HepG2 (cell line): Measurements from ENCODE around the gene GLIPR1L1.

Experiments used
- CREBL2 ChIP-seq: sonication (generic); formaldehyde crosslinking; IDR thresholded peaks from 2 replicates; pipeline ENCODE4 v1.8.1; 2023; ENCODE audit warnings: missing genetic modification reagents, mild to moderate bottlenecking, borderline replicate concordance
- ERF ChIP-seq: IDR thresholded peaks from 2 replicates; pipeline ENCODE4 v1.6.1; 2018; ENCODE audit warnings: missing biosample characterization, missing genetic modification reagents
- FOXM1 ChIP-seq: sonication (generic); formaldehyde crosslinking; IDR thresholded peaks from 2 replicates; pipeline ENCODE4 v1.5.0; 2020; ENCODE audit warnings: missing genetic modification reagents
- HIC2 ChIP-seq: sonication (generic); formaldehyde crosslinking; IDR thresholded peaks from 2 replicates; pipeline ENCODE4 v1.9.0; 2022; ENCODE audit warnings: low read depth, missing genetic modification reagents
- NFE2L2 ChIP-seq: fragments of 150-350 bp; IDR thresholded peaks from 2 replicates; pipeline ENCODE4 v1.6.1; 2014; ENCODE audit warnings: low read length
- NR1H2 ChIP-seq: sonication (generic); formaldehyde crosslinking; IDR thresholded peaks from 2 replicates; pipeline ENCODE4 v1.8.1; 2022; ENCODE audit warnings: low read depth, missing genetic modification reagents, borderline replicate concordance
- PRDM4 ChIP-seq: sonication (generic); formaldehyde crosslinking; IDR thresholded peaks from 2 replicates; pipeline ENCODE4 v1.9.0; 2021; ENCODE audit warnings: missing genetic modification reagents, borderline replicate concordance
- RBM22 ChIP-seq: fragments of 200-400 bp; formaldehyde crosslinking; optimal IDR thresholded peaks from 2 replicates; pipeline ENCODE3; 2017; ENCODE audit warnings: mild to moderate bottlenecking, low read length, moderate library complexity
- RNF2 ChIP-seq: fragments of 450-650 bp; conservative IDR thresholded peaks from 2 replicates; pipeline ENCODE4 v1.6.1; 2016; ENCODE audit warnings: low read depth
- SOX5 ChIP-seq: IDR thresholded peaks from 2 replicates; pipeline ENCODE4 v1.6.1; 2016; ENCODE audit warnings: borderline replicate concordance

- TF ChIP-seq RNF2, result no peak
- no peak for TF ChIP-seq FOXM1 (CRISPR knock-in tag)
- TF ChIP-seq HIC2 (CRISPR knock-in tag), result no peak
- TF ChIP-seq RBM22, result no peak
- TF ChIP-seq NR1H2, result no peak
- no peak for TF ChIP-seq CREBL2 (CRISPR knock-in tag)
- TF ChIP-seq NFE2L2, result no peak
- TF ChIP-seq PRDM4 (CRISPR knock-in tag), result no peak
- no peak for TF ChIP-seq SOX5 (CRISPR knock-in tag)
- no peak for TF ChIP-seq ERF (CRISPR knock-in tag)
These were observed 26.9 kb downstream of the GLIPR1L1 start for GRCh38 chr12:75361408-75361807.
